WTC11 (cell line): ENCODE data around the gene LARP1B. TPM values are rescaled to one million over a fixed set of nuclear protein-coding genes. Genes with fewer than 3 reads are reported as not detected.

Experiments
- ATAC-seq: fragments of 200-7000 bp; cut with Tn5 transposase; 2 replicates; pipeline ENCODE4 v1.10.0; 2021; ENCODE audit warnings: mild to moderate bottlenecking, moderate library complexity
- CTCF ChIA-PET: fragments of 300-600 bp; sonication (Branson Sonifier 250); formaldehyde crosslinking; loops from one replicate; lab custom pipeline; 2021; ENCODE audit warnings: antibody characterized with exemption; lab: Charles Lee
- POLR2A ChIA-PET: fragments of 350-600 bp; sonication (Branson Sonifier 250); formaldehyde crosslinking; loops from one replicate; lab custom pipeline; 2021; ENCODE audit warnings: antibody characterized with exemption; lab: Charles Lee
- DNase-seq: peaks from one replicate; pipeline ENCODE4 v3.0.0; 2021; ENCODE audit warnings: low spot score
- H3K27ac Mint-ChIP-seq: 2 replicates; pipeline ENCODE4 v1.8.0; 2021; ENCODE audit warnings: mixed read lengths
- H3K27me3 Mint-ChIP-seq: 2 replicates; pipeline ENCODE4 v1.8.0; 2021; ENCODE audit warnings: low read depth, mild to moderate bottlenecking, moderate library complexity, mixed read lengths
- H3K36me3 Mint-ChIP-seq: 2 replicates; pipeline ENCODE4 v1.8.0; 2021; ENCODE audit warnings: mixed read lengths
- H3K4me1 Mint-ChIP-seq: 2 replicates; pipeline ENCODE4 v1.8.0; 2022; ENCODE audit warnings: mixed read lengths
- H3K4me3 Mint-ChIP-seq: 2 replicates; pipeline ENCODE4 v1.8.0; 2021; ENCODE audit warnings: mild to moderate bottlenecking, moderate library complexity, mixed read lengths
- H3K9me3 Mint-ChIP-seq: 2 replicates; pipeline ENCODE4 v1.8.0; 2021; ENCODE audit warnings: mixed read lengths
- ELF4 ChIP-seq: sonication (generic); formaldehyde crosslinking; IDR thresholded peaks from 2 replicates; pipeline ENCODE4 v1.8.1; 2022; ENCODE audit warnings: low read depth, mild to moderate bottlenecking, moderate library complexity, missing genetic modification reagents
- ERG ChIP-seq: fragments of 250-450 bp; sonication (Bioruptor Pico); IDR thresholded peaks from 2 replicates; pipeline ENCODE4 v1.8.0; 2021; ENCODE audit warnings: mild to moderate bottlenecking
- ETV6 ChIP-seq: sonication (generic); formaldehyde crosslinking; IDR thresholded peaks from 2 replicates; pipeline ENCODE4 v1.8.1; 2022; ENCODE audit warnings: mild to moderate bottlenecking, missing genetic modification reagents
- FOXK1 ChIP-seq: sonication (generic); formaldehyde crosslinking; IDR thresholded peaks from 2 replicates; pipeline ENCODE4 v1.8.0; 2022; ENCODE audit warnings: mild to moderate bottlenecking, moderate library complexity, missing genetic modification reagents
- FOXP1 ChIP-seq: sonication (generic); formaldehyde crosslinking; IDR thresholded peaks from 2 replicates; pipeline ENCODE4 v1.8.0; 2022; ENCODE audit warnings: missing genetic modification reagents, mild to moderate bottlenecking, moderate library complexity, borderline replicate concordance
- GABPB1 ChIP-seq: sonication (generic); formaldehyde crosslinking; IDR thresholded peaks from 2 replicates; pipeline ENCODE4 v1.8.1; 2023; ENCODE audit warnings: mild to moderate bottlenecking, missing genetic modification reagents
- ZNF138 ChIP-seq: sonication (generic); formaldehyde crosslinking; conservative IDR thresholded peaks from 2 replicates; pipeline ENCODE4 v1.8.1; 2022; ENCODE audit warnings: mild to moderate bottlenecking, moderate library complexity, missing genetic modification reagents
- ZNF416 ChIP-seq: fragments of 250-450 bp; sonication (Bioruptor Pico); IDR thresholded peaks from 2 replicates; pipeline ENCODE4 v1.9.0; 2021; ENCODE audit warnings: mild to moderate bottlenecking, inconsistent platforms
- total RNA-seq: library from RNA; stranded (reverse); gene quantifications from 3 replicates; pipeline ENCODE4 v1.2.3, GENCODE V29; 2021
- TF ChIP-seq, protein P1 (sequence below): sonication (generic); formaldehyde crosslinking; IDR thresholded peaks from 2 replicates; pipeline ENCODE4 v1.8.1; 2022; ENCODE audit warnings: missing genetic modification reagents, borderline replicate concordance
- TF ChIP-seq, protein P2 (sequence below): sonication (generic); formaldehyde crosslinking; IDR thresholded peaks from 2 replicates; pipeline ENCODE4 v1.8.0; 2022; ENCODE audit warnings: mild to moderate bottlenecking, missing genetic modification reagents
- TF ChIP-seq, protein P3 (sequence below): sonication (generic); formaldehyde crosslinking; IDR thresholded peaks from 2 replicates; pipeline ENCODE4 v1.8.0; 2022; ENCODE audit warnings: mild to moderate bottlenecking, missing genetic modification reagents
- TF ChIP-seq, protein P4 (sequence below): sonication (generic); formaldehyde crosslinking; IDR thresholded peaks from 2 replicates; pipeline ENCODE4 v1.8.1; 2023; ENCODE audit warnings: mild to moderate bottlenecking, missing genetic modification reagents
- TF ChIP-seq, protein P5 (sequence below): sonication (generic); formaldehyde crosslinking; IDR thresholded peaks from 2 replicates; pipeline ENCODE4 v1.8.1; 2023; ENCODE audit warnings: mild to moderate bottlenecking, missing genetic modification reagents, moderate library complexity

The LARP1B gene
- total RNA-seq, 1 experiment from 2014 or later = 35.6 TPM

GRCh38 chr4:128161138-128161537 lies 100.0 kb downstream of the LARP1B start:
- Mint-ChIP-seq H3K27ac (peak overlapping the region; percentile 23; the same call in 1 of the 2 replicates), H3K27me3 (no peaks in the 10 kb centered on the region), H3K4me3 (no peak overlapping the region), H3K36me3 (peaks cover 15% of the 10 kb centered on the region), H3K4me1 (peaks cover 33% of the 10 kb centered on the region), H3K9me3 (peaks cover 15% of the 10 kb centered on the region)
- no peak for DNase-seq
- CTCF ChIA-PET = interaction anchor here (2.3 kb wide), 1 partner anchor 92 kb away, joined by 7 read pairs; no protein-coding TSS in a partner anchor
- TF ChIP-seq, protein P1, sequence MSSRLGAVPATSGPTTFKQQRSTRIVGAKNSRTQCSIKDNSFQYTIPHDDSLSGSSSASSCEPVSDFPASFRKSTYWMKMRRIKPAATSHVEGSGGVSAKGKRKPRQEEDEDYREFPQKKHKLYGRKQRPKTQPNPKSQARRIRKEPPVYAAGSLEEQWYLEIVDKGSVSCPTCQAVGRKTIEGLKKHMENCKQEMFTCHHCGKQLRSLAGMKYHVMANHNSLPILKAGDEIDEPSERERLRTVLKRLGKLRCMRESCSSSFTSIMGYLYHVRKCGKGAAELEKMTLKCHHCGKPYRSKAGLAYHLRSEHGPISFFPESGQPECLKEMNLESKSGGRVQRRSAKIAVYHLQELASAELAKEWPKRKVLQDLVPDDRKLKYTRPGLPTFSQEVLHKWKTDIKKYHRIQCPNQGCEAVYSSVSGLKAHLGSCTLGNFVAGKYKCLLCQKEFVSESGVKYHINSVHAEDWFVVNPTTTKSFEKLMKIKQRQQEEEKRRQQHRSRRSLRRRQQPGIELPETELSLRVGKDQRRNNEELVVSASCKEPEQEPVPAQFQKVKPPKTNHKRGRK (CRISPR knock-in tag) = no peak
- no peak for TF ChIP-seq ZNF138 (CRISPR knock-in tag)
- POLR2A ChIA-PET = no interaction called here
- peak; percentile 76 for ATAC-seq

DNA sequence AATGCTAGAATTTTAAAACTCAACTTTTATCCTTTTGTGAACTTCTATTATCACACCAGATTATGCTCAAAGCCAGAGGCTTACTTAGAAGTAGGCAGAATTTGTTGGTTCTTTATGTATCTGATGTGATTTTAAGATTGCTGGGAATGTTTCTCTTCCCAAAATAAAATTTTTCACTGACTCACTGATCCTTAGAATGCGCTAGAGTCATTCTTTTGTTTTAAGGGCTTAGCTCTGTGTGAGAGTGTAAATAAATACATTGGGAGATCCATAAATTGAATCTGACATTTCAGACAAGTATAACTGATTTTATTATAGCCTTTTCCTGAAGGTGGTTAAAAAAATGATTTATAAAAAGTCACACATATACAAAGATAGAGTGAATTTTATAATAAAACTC lies 101.3 kb downstream of the LARP1B start:
- no peak for TF ChIP-seq ELF4 (CRISPR knock-in tag)
- no peak for TF ChIP-seq FOXK1 (CRISPR knock-in tag)
- TF ChIP-seq, protein P2, sequence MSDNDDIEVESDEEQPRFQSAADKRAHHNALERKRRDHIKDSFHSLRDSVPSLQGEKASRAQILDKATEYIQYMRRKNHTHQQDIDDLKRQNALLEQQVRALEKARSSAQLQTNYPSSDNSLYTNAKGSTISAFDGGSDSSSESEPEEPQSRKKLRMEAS (CRISPR knock-in tag) = no peak
- TF ChIP-seq ERG (CRISPR knock-in tag) = no peak
- ChIA-PET CTCF (interaction anchor here (2.3 kb wide), 1 partner anchor 94 kb away, joined by 7 read pairs; no protein-coding TSS in a partner anchor), POLR2A (no interaction called here)
- H3K36me3 Mint-ChIP-seq = peaks cover 2% of the 10 kb centered on the region
- ATAC-seq (no peak), DNase-seq (no peak)
- H3K4me3 Mint-ChIP-seq = no peak overlapping the region
- H3K27me3 Mint-ChIP-seq = no peaks in the 10 kb centered on the region
- peaks cover 33% of the 10 kb centered on the region for H3K4me1 Mint-ChIP-seq
- H3K27ac Mint-ChIP-seq = no peak overlapping the region; the same call in 1 of the 2 replicates
- H3K9me3 Mint-ChIP-seq = peaks cover 2% of the 10 kb centered on the region

DNA sequence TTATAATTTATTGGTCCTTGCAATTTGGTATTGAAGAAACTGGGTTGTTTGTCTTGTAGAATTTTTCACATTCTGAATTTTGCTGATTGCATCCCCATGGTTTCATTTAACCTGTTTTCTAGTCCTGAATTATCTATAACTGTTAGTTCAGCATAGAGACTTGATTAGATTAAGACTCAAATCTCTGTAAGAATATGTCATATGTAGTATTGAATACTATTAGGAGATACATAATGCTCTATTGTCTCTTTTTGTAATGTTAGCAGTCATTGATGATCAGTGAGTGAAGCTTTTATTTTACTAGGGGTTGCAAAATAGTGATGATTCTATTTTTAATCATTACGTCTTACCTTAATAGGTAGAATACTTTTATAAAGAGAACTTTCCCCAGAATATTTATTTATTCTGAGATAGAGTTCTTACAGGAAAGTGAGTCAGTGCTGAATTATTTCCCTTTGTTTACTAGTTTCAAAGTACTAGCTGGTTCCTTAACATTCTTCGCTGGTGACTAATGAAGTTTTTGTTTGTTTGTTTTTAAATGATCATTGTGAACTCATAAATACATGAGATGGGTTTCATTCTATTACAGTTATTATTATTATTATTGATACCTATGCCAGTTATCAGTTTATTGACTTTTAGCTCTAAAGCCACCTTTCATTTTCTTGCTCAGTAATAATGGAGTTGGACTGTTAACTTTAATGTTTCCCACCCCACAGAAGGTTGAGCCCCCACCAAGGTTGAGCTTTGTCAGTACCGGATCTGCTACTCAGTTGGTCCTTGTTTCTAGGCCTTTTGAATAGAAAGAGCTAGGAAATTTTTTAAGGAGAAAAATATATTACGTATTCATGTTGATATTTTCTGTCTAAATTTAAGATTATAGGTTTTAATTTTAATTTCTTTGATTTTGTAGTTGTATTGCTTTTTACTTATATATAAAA lies 102.3 kb downstream of the LARP1B start:
- TF ChIP-seq, protein P3, sequence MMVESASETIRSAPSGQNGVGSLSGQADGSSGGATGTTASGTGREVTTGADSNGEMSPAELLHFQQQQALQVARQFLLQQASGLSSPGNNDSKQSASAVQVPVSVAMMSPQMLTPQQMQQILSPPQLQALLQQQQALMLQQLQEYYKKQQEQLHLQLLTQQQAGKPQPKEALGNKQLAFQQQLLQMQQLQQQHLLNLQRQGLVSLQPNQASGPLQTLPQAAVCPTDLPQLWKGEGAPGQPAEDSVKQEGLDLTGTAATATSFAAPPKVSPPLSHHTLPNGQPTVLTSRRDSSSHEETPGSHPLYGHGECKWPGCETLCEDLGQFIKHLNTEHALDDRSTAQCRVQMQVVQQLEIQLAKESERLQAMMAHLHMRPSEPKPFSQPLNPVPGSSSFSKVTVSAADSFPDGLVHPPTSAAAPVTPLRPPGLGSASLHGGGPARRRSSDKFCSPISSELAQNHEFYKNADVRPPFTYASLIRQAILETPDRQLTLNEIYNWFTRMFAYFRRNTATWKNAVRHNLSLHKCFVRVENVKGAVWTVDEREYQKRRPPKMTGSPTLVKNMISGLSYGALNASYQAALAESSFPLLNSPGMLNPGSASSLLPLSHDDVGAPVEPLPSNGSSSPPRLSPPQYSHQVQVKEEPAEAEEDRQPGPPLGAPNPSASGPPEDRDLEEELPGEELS (CRISPR knock-in tag) = no peak
- TF ChIP-seq FOXP1 (CRISPR knock-in tag) (no peak), ELF4 (CRISPR knock-in tag) (no peak), ETV6 (no peak), ZNF416 (CRISPR knock-in tag) (no peak), GABPB1 (no peak)
- TF ChIP-seq, protein P4, sequence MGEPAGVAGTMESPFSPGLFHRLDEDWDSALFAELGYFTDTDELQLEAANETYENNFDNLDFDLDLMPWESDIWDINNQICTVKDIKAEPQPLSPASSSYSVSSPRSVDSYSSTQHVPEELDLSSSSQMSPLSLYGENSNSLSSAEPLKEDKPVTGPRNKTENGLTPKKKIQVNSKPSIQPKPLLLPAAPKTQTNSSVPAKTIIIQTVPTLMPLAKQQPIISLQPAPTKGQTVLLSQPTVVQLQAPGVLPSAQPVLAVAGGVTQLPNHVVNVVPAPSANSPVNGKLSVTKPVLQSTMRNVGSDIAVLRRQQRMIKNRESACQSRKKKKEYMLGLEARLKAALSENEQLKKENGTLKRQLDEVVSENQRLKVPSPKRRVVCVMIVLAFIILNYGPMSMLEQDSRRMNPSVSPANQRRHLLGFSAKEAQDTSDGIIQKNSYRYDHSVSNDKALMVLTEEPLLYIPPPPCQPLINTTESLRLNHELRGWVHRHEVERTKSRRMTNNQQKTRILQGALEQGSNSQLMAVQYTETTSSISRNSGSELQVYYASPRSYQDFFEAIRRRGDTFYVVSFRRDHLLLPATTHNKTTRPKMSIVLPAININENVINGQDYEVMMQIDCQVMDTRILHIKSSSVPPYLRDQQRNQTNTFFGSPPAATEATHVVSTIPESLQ (CRISPR knock-in tag) = no peak
- TF ChIP-seq, protein P5, sequence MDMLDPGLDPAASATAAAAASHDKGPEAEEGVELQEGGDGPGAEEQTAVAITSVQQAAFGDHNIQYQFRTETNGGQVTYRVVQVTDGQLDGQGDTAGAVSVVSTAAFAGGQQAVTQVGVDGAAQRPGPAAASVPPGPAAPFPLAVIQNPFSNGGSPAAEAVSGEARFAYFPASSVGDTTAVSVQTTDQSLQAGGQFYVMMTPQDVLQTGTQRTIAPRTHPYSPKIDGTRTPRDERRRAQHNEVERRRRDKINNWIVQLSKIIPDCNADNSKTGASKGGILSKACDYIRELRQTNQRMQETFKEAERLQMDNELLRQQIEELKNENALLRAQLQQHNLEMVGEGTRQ = no peak
- ChIA-PET POLR2A (no interaction called here), CTCF (no interaction called here)
- no peaks in the 10 kb centered on the region for H3K36me3 Mint-ChIP-seq
- H3K9me3 Mint-ChIP-seq = no peaks in the 10 kb centered on the region
- peaks cover 35% of the 10 kb centered on the region for H3K4me1 Mint-ChIP-seq
- H3K27ac Mint-ChIP-seq = peak overlapping the region; percentile 20; the same call in 1 of the 2 replicates
- H3K27me3 Mint-ChIP-seq = no peaks in the 10 kb centered on the region
- DNase-seq = no peak
- ATAC-seq = peak; percentile 36; the same call in 1 of the 2 replicates
- H3K4me3 Mint-ChIP-seq = no peak overlapping the region
